Camera-type eye (tissue), 1 donor: Measurements from ENCODE around the gene BAZ1A. TPM values are rescaled to one million over a fixed set of nuclear protein-coding genes. Genes with fewer than 3 reads are reported as not detected.

Source experiments
- total RNA-seq: library from RNA; depleted of rRNA; stranded (reverse); fragments of >200 nt; gene quantifications from one replicate; pipeline ENCODE4 v1.2.3, GENCODE V29; 2014

Gene BAZ1A, protein sequence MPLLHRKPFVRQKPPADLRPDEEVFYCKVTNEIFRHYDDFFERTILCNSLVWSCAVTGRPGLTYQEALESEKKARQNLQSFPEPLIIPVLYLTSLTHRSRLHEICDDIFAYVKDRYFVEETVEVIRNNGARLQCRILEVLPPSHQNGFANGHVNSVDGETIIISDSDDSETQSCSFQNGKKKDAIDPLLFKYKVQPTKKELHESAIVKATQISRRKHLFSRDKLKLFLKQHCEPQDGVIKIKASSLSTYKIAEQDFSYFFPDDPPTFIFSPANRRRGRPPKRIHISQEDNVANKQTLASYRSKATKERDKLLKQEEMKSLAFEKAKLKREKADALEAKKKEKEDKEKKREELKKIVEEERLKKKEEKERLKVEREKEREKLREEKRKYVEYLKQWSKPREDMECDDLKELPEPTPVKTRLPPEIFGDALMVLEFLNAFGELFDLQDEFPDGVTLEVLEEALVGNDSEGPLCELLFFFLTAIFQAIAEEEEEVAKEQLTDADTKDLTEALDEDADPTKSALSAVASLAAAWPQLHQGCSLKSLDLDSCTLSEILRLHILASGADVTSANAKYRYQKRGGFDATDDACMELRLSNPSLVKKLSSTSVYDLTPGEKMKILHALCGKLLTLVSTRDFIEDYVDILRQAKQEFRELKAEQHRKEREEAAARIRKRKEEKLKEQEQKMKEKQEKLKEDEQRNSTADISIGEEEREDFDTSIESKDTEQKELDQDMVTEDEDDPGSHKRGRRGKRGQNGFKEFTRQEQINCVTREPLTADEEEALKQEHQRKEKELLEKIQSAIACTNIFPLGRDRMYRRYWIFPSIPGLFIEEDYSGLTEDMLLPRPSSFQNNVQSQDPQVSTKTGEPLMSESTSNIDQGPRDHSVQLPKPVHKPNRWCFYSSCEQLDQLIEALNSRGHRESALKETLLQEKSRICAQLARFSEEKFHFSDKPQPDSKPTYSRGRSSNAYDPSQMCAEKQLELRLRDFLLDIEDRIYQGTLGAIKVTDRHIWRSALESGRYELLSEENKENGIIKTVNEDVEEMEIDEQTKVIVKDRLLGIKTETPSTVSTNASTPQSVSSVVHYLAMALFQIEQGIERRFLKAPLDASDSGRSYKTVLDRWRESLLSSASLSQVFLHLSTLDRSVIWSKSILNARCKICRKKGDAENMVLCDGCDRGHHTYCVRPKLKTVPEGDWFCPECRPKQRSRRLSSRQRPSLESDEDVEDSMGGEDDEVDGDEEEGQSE (N-terminal part only)
- 31.1 TPM for total RNA-seq

DNA sequence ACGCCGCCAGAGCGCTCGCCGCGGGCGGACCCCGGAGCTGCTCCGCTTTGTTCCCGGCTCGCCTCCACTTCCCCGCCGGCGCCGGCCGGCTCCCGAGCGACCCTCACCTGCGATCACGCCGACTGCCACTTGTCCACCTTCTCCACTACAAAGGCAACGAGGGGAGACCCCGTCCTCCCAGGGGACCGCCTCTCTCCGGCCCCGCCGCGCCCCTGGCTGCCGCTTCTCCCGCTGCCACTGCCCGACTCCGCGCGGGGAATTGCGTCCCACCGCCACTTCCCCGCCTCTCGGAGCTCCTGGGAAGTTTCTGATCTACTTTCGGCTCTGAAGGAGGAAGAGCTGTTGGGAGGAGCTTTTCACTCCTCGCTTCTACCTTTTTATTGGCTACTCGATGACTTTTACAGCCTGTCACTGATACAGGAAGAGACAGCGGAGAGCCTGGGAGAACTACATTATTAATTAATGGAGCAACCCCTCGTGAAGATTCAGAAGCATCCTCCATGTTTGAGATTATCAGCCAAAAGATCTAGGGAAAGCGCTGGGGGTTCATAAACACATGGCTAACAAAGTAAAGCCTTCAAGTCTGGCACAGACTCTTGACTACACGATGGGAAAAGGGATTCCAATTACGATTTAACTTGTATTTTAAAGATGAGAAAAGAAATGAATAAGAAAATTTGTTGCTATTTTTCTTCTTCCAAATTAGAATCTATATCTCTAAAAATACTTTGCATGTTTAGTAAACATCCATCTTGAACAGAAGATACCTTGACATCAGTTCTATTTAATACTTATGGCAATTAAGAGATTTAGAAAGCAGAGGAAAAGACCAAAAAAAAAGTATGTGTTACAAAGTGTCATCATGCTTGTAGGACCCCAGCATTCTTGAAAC is at the start of gene BAZ1A:
BAZ1A (minus strand) TSS at position 330 of the 892 bp plus-strand sequence. CDS start 756 bp downstream, outside the sequence.

DNA sequence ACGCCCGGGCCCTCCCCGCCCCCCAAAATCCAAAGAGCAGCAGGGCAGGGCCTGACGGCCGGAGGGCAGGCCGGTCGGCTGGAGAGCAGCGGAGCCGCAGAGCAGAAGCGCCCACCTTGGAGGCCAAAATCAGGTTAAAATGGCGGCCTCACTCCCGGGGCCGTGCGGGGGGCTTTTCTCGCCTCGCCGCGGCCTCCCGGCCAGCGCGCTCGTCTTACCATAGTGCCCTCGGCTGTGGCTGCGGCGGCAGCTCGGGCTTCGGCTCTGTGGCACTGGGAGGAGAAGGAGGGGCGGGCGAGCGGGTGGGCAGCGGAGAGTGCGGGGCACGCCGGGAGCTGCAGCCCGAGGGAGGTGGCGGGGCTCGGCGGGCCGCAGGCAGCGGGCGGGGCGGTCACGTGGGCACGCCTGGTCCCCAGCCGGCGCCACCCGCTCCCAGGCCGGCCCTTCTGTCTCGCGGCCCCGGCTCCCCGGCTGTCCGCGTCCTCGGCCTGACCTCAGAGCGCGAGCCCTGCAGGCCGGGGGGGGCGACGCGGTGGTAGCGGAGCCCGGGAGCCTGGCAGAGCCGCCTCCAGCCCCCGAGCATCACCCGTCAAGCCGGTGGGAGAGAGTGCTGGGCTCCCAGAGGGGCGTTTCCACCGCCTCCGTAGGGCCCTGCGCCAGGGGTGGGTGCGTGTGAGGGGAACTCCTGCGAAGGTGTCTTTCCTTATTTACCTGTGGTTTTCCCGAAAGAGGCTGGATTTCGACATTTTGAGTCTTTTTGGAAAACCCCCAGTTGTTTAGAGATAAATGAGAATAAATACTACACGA is 160.6 kb downstream of the BAZ1A start, which contains the start of gene CFL2:
CFL2 (minus strand) TSS at position 274 of the 807 bp plus-strand sequence; CDS start at position 221, 53 bp downstream.

Other genes with a start within 250 kb of the BAZ1A start
- 260 TPM for gene SNX6, start 245.2 kb downstream of the BAZ1A start, total RNA-seq
- 141 TPM for gene CFL2, start 160.8 kb downstream of the BAZ1A start, total RNA-seq
- gene SRP54, start 107.6 kb upstream of the BAZ1A start, total RNA-seq, result 107 TPM
- gene FAM177A1, start 170.9 kb upstream of the BAZ1A start, total RNA-seq, result 32.1 TPM
- gene PPP2R3C, start 246.6 kb upstream of the BAZ1A start, total RNA-seq, result 52.4 TPM
- 22.8 TPM for gene PRORP, start 247.2 kb upstream of the BAZ1A start, total RNA-seq